Esophagus squamous epithelium (tissue), 4 donors: ENCODE measurements around the gene RPS6KC1.

Experiments used
- CTCF ChIP-seq, 6 experiments: fragments of 450-650 bp in 4 of 6; fragments of 200-600 bp in 2 of 6; sonication (generic) in 2 of 6; IDR thresholded peaks; one replicate each; pipeline ENCODE4 v1.5.1; 2016 to 2019; ENCODE audit warnings: antibody characterized with exemption in 6 of 6, mild to moderate bottlenecking in 4 of 6, moderate library complexity in 4 of 6
- POLR2A ChIP-seq, 4 donors: fragments of 450-650 bp; IDR thresholded peaks; one replicate each; pipeline ENCODE4 v1.6.1; 2017; ENCODE audit warnings: antibody characterized with exemption in 4 of 4, mild to moderate bottlenecking in 4 of 4, moderate library complexity in 3 of 4

GRCh38 chr1:213049232-213049631 is 1.8 kb upstream of the RPS6KC1 start:
- TF ChIP-seq CTCF (IDR thresholded peaks at IDR 0.05) (no peak), POLR2A (IDR thresholded peaks at IDR 0.05) (no peak)
